HepG2 (cell line): ENCODE data around the gene TNK1. TPM values are rescaled to one million over a fixed set of nuclear protein-coding genes. Genes with fewer than 3 reads are reported as not detected.
"Not testable (repeated sequence)": the region's sequence is repeated elsewhere in the genome, so short reads cannot be mapped to it uniquely, and the experiment has no call there.

ENCODE experiments used
- ATAC-seq: fragments of 200-7000 bp; cut with Tn5 transposase; 3 replicates; pipeline ENCODE4 v1.9.1; 2020; ENCODE audit warnings: mild to moderate bottlenecking, moderate library complexity
- BruUV-seq: library from RNA; stranded (reverse); fragments of 400-500 nt; replicated peaks from 2 replicates; lab custom pipeline; 2021; lab: Mats Ljungman, UMichigan
- CTCF ChIA-PET: fragments of 300-600 bp; formaldehyde crosslinking; extraction: SDS; loops from one replicate; lab custom pipeline; 2021; ENCODE audit warnings: low total read pairs, inconsistent platforms, low intra/inter-chr PET ratio; lab: Yijun Ruan, JAX
- POLR2A ChIA-PET: fragments of 350-600 bp; sonication (Branson Sonifier 250); formaldehyde crosslinking; loops from one replicate; lab custom pipeline; 2020; ENCODE audit warnings: antibody characterized with exemption, inconsistent platforms; lab: Yijun Ruan, JAX
- DNase-seq: peaks from one replicate; pipeline ENCODE4 v3.0.0-alpha.2; 2015; ENCODE audit warnings: low spot score
- FAIRE-seq: peaks from 3 replicates; lab custom pipeline; 2011; peaks lifted over from hg19 to GRCh38; lab: Jason Lieb, UNC
- H2AFZ ChIP-seq: one replicate; pipeline ENCODE4 v1.6.1; 2011; ENCODE audit warnings: low read length, inconsistent platforms
- H3K27ac ChIP-seq: fragments of 300-600 bp; 3 replicates; pipeline ENCODE4 v1.8.0; 2011; ENCODE audit warnings: mixed run types, mild to moderate bottlenecking, mixed read lengths, low read length, inconsistent platforms; ENCODE audit not compliant: insufficient read depth; ENCODE audit errors: extremely low read length
- H3K27me3 ChIP-seq, 2 experiments: fragments of 200-600 bp in 1 of 2; 2 replicates in 1 of 2; 3 replicates in 1 of 2; pipeline versions ENCODE4 v1.6.0 to v1.8.0; 2011; ENCODE audit warnings: low read length in 2 of 2, mild to moderate bottlenecking in 2 of 2, moderate library complexity in 2 of 2, inconsistent platforms in 1 of 2; ENCODE audit not compliant: insufficient read depth in 2 of 2, control insufficient read depth in 1 of 2
- H3K36me3 ChIP-seq, 2 experiments: fragments of 200-600 bp in 1 of 2; replicated peaks in 1 of 2; 2 replicates in 1 of 2; 3 replicates in 1 of 2; pipeline versions ENCODE4 v1.5.1 to v1.8.0; 2011; ENCODE audit warnings: low read length in 2 of 2, inconsistent platforms in 1 of 2; ENCODE audit not compliant: insufficient read depth in 2 of 2, control insufficient read depth in 1 of 2
- H3K4me1 ChIP-seq: 2 replicates; pipeline ENCODE4 v1.5.1; 2012; ENCODE audit warnings: low read length, inconsistent platforms; ENCODE audit not compliant: insufficient read depth
- H3K4me2 ChIP-seq: 2 replicates; pipeline ENCODE4 v1.6.0; 2011; ENCODE audit warnings: low read depth, low read length, inconsistent platforms
- H3K4me3 ChIP-seq, 3 experiments: fragments of 200-600 bp in 1 of 3; sonication (generic), shearing (Covaris generic) in 1 of 3; replicated peaks in 1 of 3; 2 replicates each; pipeline ENCODE4 v1.5.1; 2011 to 2016; ENCODE audit warnings: low read length in 3 of 3, inconsistent platforms in 2 of 3, low read depth in 2 of 3, mild to moderate bottlenecking in 2 of 3, control low read depth in 1 of 3, mixed read lengths in 1 of 3; ENCODE audit not compliant: insufficient read depth in 1 of 3
- H3K79me2 ChIP-seq: one replicate; pipeline ENCODE4 v1.6.1; 2011; ENCODE audit warnings: low read length, inconsistent platforms; ENCODE audit not compliant: insufficient read depth
- H3K9ac ChIP-seq: 2 replicates; pipeline ENCODE4 v1.6.0; 2011; ENCODE audit warnings: mild to moderate bottlenecking, low read depth, low read length, inconsistent platforms; ENCODE audit not compliant: insufficient read depth
- H3K9me3 ChIP-seq: 2 replicates; pipeline ENCODE4 v1.5.1; 2012; ENCODE audit warnings: mild to moderate bottlenecking, low read length
- H4K20me1 ChIP-seq: 2 replicates; pipeline ENCODE4 v1.6.0; 2011; ENCODE audit warnings: inconsistent platforms, mild to moderate bottlenecking, low read length, moderate library complexity; ENCODE audit not compliant: insufficient read depth
- FOXP1 ChIP-seq, 2 experiments: fragments of 450-650 bp in 1 of 2; IDR thresholded peaks; 2 replicates each; pipeline ENCODE4 v1.6.1; 2017 to 2018; ENCODE audit warnings: antibody characterized with exemption in 1 of 2
- ZKSCAN8 ChIP-seq: IDR thresholded peaks from 2 replicates; pipeline ENCODE4 v1.6.1; 2016; ENCODE audit warnings: borderline replicate concordance, missing genetic modification reagents, missing compliant biosample characterization
- ZNF264 ChIP-seq: sonication (generic); formaldehyde crosslinking; IDR thresholded peaks from 2 replicates; pipeline ENCODE4 v1.4.0; 2020; ENCODE audit warnings: missing genetic modification reagents
- ZXDC ChIP-seq: sonication (generic); formaldehyde crosslinking; IDR thresholded peaks from 2 replicates; pipeline ENCODE4 v1.5.0; 2020; ENCODE audit warnings: mild to moderate bottlenecking, missing genetic modification reagents
- WGBS: methylation state at CpG from one replicate; pipeline ENCODE4 v1.1.6; 2017; ENCODE audit warnings: low lambda C conversion rate; 5-methylcytosine and 5-hydroxymethylcytosine counted together
- in situ Hi-C: cut with HindIII; loops from 2 replicates; pipeline ENCODE4 v1.10.0; 2017; ENCODE audit warnings: low pct_unique_long_range_greater_than_20kb; ENCODE audit not compliant: extremely low pct_ligation_motif_present
- intact Hi-C: fragments of 100-400 bp; cut with micrococcal nuclease; formaldehyde crosslinking; loops from one replicate; pipeline ENCODE4 v1.10.0; 2022; ENCODE audit not compliant: unreplicated experiment
- polyA plus RNA-seq, 8 experiments: library from polyadenylated mRNA; depleted of rRNA in 3 of 8; stranded (reverse) in 7 of 8; unstranded in 1 of 8; fragments of >200 nt; fragmentation: Illumina TruSeq in 4 of 8; extraction: Trizol in 4 of 8; gene quantifications; 2 replicates each; pipeline versions ENCODE4 v1.2.1 to v1.2.3, GENCODE V29; 2011 to 2016; ENCODE audit warnings: low read depth in 4 of 8, missing spikeins in 1 of 8, mixed read lengths in 1 of 8; ENCODE audit not compliant: insufficient read depth in 1 of 8
- total RNA-seq, 5 experiments: library from RNA; depleted of rRNA; stranded (reverse); fragments of >200 nt; fragmentation: Illumina TruSeq; extraction: Trizol; gene quantifications; 2 replicates each; pipeline ENCODE4 v1.2.3, GENCODE V29; 2016; ENCODE audit warnings: low read depth in 1 of 5

Gene TNK1
- total and polyA plus RNA-seq, 2 of the 13 experiments (the other 11 are each of a cell fraction or from before 2014, with no cell fraction given) = 2.0 to 3.5 TPM

- Histone ChIP-seq H4K20me1 (no peaks in the 10 kb centered on the region), H3K9me3 (no peaks in the 10 kb centered on the region), H2AFZ (no peak overlapping the region), H3K4me3 (no peak overlapping the region), H3K27ac (no peak overlapping the region), H3K4me1 (peaks cover 23% of the 10 kb centered on the region), H3K4me2 (no peak overlapping the region), H3K79me2 (no peaks in the 10 kb centered on the region), H3K9ac (no peak overlapping the region), H3K27me3 (peaks cover 0 to 14% of the 10 kb centered on the region in 2 experiments; a peak in 3 of 5 replicates), H3K36me3 (no peaks in the 10 kb centered on the region)
- no peak for ATAC-seq
- 76% methylated on average over 7 of the region's 8 CpGs for WGBS
- DNase-seq = no peak
- TF ChIP-seq ZNF264 (CRISPR knock-in tag) (no peak), FOXP1 (IDR thresholded peaks at IDR 0.05) (no peak), FOXP1 (CRISPR knock-in tag; IDR thresholded peaks at IDR 0.05) (no peak)
- in situ Hi-C loops (no loop called here), intact Hi-C loops (no loop called here)
- no peak for FAIRE-seq
- ChIA-PET CTCF (no interaction called here), POLR2A (no interaction called here)
- BruUV-seq = no TSS peak
Measured at GRCh38 chr17:7367083-7367482, 13.8 kb upstream of the TNK1 start.

GRCh38 chr17:7367918-7368598 lies 12.8 kb upstream of the TNK1 start:
- Histone ChIP-seq H3K36me3 (no peaks in the 10 kb centered on the region), H3K27me3 (peaks cover 0 to 14% of the 10 kb centered on the region in 2 experiments; a peak in 3 of 5 replicates), H4K20me1 (no peaks in the 10 kb centered on the region), H3K4me3 (no peak overlapping the region), H3K9me3 (no peaks in the 10 kb centered on the region), H3K9ac (no peak overlapping the region), H3K4me1 (peaks cover 20% of the 10 kb centered on the region), H3K79me2 (no peaks in the 10 kb centered on the region), H2AFZ (no peak overlapping the region), H3K4me2 (no peak overlapping the region), H3K27ac (no peak overlapping the region)
- no TSS peak for BruUV-seq
- in situ Hi-C loops (no loop called here), intact Hi-C loops (no loop called here)
- 52% methylated on average over 13 of the region's 13 CpGs for WGBS
- TF ChIP-seq ZKSCAN8 (CRISPR knock-in tag) (no peak), ZXDC (CRISPR knock-in tag) (no peak)
- DNase-seq = no peak
- no peak for ATAC-seq
- FAIRE-seq = no peak
- ChIA-PET POLR2A (interaction anchor here (1.2 kb wide), 1 partner anchor 36 kb away, joined by 3 read pairs; the partner anchor contains the start of gene TMEM256), CTCF (no interaction called here)

- H3K4me2 ChIP-seq, H3K9me3 ChIP-seq, FAIRE-seq, H4K20me1 ChIP-seq, H3K36me3 ChIP-seq, H3K27ac ChIP-seq, H3K79me2 ChIP-seq, CTCF ChIA-PET, H3K4me3 ChIP-seq, BruUV-seq, intact Hi-C loops, H3K9ac ChIP-seq, in situ Hi-C loops, ATAC-seq, H2AFZ ChIP-seq, DNase-seq: not testable (repeated sequence)
- Histone ChIP-seq H3K27me3 (peaks cover 0 to 14% of the 10 kb centered on the region in 2 experiments; a peak in 3 of 5 replicates), H3K4me1 (peaks cover 14% of the 10 kb centered on the region)
- 76% methylated on average over 5 of the region's 5 CpGs for WGBS
- POLR2A ChIA-PET = interaction anchor here (1.2 kb wide), 1 partner anchor 35 kb away, joined by 3 read pairs; the partner anchor contains the start of gene TMEM256
Measured at GRCh38 chr17:7368599-7368994, 12.3 kb upstream of the TNK1 start.
